Activated naive CD8-positive, alpha-beta T cell (primary cell): ENCODE data around the gene ARMC5.
"Not testable (repeated sequence)": the region's sequence is repeated elsewhere in the genome, so short reads cannot be mapped to it uniquely, and the experiment has no call there.

Source experiments
- H3K27ac Mint-ChIP-seq: one replicate; pipeline ENCODE4 v1.8.0; 2021; ENCODE audit warnings: mixed read lengths
- H3K27me3 Mint-ChIP-seq: one replicate; pipeline ENCODE4 v1.8.0; 2021; ENCODE audit warnings: mixed read lengths
- H3K36me3 Mint-ChIP-seq: one replicate; pipeline ENCODE4 v1.8.0; 2021; ENCODE audit warnings: mixed read lengths
- H3K4me1 Mint-ChIP-seq: one replicate; pipeline ENCODE4 v1.8.0; 2021; ENCODE audit warnings: low read depth, mixed read lengths
- H3K4me3 Mint-ChIP-seq: one replicate; pipeline ENCODE4 v1.8.0; 2021; ENCODE audit warnings: mild to moderate bottlenecking, mixed read lengths
- H3K9me3 Mint-ChIP-seq: one replicate; pipeline ENCODE4 v1.8.0; 2021; ENCODE audit warnings: low read depth, mixed read lengths

ARMC5 gene

GRCh38 chr16:31458844-31459686, at the start of gene ARMC5:
Gene ARMC5 (plus strand): TSS chr16:31459501. CDS start chr16:31459525, 24 bp downstream.
- Mint-ChIP-seq H3K9me3 (no peaks in the 10 kb centered on the region), H3K4me1 (peaks cover 42% of the 10 kb centered on the region)

GRCh38 chr16:31410082-31410481, 49.2 kb upstream of the ARMC5 start:
- H3K27ac Mint-ChIP-seq = no peak overlapping the region
- no peaks in the 10 kb centered on the region for H3K9me3 Mint-ChIP-seq
- no peak overlapping the region for H3K4me3 Mint-ChIP-seq
- H3K27me3 Mint-ChIP-seq = no peaks in the 10 kb centered on the region
- no peaks in the 10 kb centered on the region for H3K36me3 Mint-ChIP-seq
- peaks cover under 1% of the 10 kb centered on the region for H3K4me1 Mint-ChIP-seq

More at GRCh38 chr16:31458844-31459686, at the start of gene ARMC5:
- Mint-ChIP-seq H3K4me3 (peak within 1 kb of the TSS; percentile 95), H3K27me3 (no peaks in the 10 kb centered on the region), H3K27ac (peak within 1 kb of the TSS; percentile 94), H3K36me3 (peaks cover 6% of the 10 kb centered on the region)

GRCh38 chr16:31411024-31411844, 48.1 kb upstream of the ARMC5 start:
- Mint-ChIP-seq H3K27me3 (no peaks in the 10 kb centered on the region), H3K9me3 (no peaks in the 10 kb centered on the region), H3K36me3 (no peaks in the 10 kb centered on the region), H3K4me1 (peaks cover 3% of the 10 kb centered on the region), H3K4me3 (no peak overlapping the region), H3K27ac (no peak overlapping the region)

GRCh38 chr16:31412750-31413149, 46.6 kb upstream of the ARMC5 start:
- Mint-ChIP-seq H3K27ac (no peak overlapping the region), H3K36me3 (no peaks in the 10 kb centered on the region), H3K4me1 (peaks cover 3% of the 10 kb centered on the region), H3K27me3 (no peaks in the 10 kb centered on the region), H3K4me3 (no peak overlapping the region), H3K9me3 (no peaks in the 10 kb centered on the region)

- H3K36me3 Mint-ChIP-seq = no peaks in the 10 kb centered on the region
- H3K27me3 Mint-ChIP-seq = peaks cover 3% of the 10 kb centered on the region
- H3K9me3 Mint-ChIP-seq = no peaks in the 10 kb centered on the region
- no peak overlapping the region for H3K4me3 Mint-ChIP-seq
- no peak overlapping the region for H3K27ac Mint-ChIP-seq
- peaks cover 3% of the 10 kb centered on the region for H3K4me1 Mint-ChIP-seq
Observed at GRCh38 chr16:31413381-31413780, 45.9 kb upstream of the ARMC5 start.

- no peak overlapping the region for H3K4me3 Mint-ChIP-seq
- no peaks in the 10 kb centered on the region for H3K36me3 Mint-ChIP-seq
- H3K9me3 Mint-ChIP-seq = no peaks in the 10 kb centered on the region
- H3K4me1 Mint-ChIP-seq = peaks cover 3% of the 10 kb centered on the region
- peaks cover 3% of the 10 kb centered on the region for H3K27me3 Mint-ChIP-seq
- H3K27ac Mint-ChIP-seq = no peak overlapping the region
Observed at GRCh38 chr16:31413943-31414342, 45.4 kb upstream of the ARMC5 start.

GRCh38 chr16:31414706-31415105, 44.6 kb upstream of the ARMC5 start:
- no peak overlapping the region for H3K27ac Mint-ChIP-seq
- H3K4me1 Mint-ChIP-seq = peaks cover 3% of the 10 kb centered on the region
- H3K27me3 Mint-ChIP-seq = peaks cover 3% of the 10 kb centered on the region
- H3K9me3 Mint-ChIP-seq = no peaks in the 10 kb centered on the region
- no peak overlapping the region for H3K4me3 Mint-ChIP-seq
- no peaks in the 10 kb centered on the region for H3K36me3 Mint-ChIP-seq

- Mint-ChIP-seq H3K27ac (no peak overlapping the region), H3K9me3 (no peaks in the 10 kb centered on the region), H3K36me3 (no peaks in the 10 kb centered on the region), H3K4me3 (no peak overlapping the region), H3K4me1 (peaks cover 7% of the 10 kb centered on the region), H3K27me3 (peaks cover 5% of the 10 kb centered on the region)
Observed at GRCh38 chr16:31416371-31416770, 42.9 kb upstream of the ARMC5 start.

- H3K36me3 Mint-ChIP-seq, H3K4me3 Mint-ChIP-seq, H3K27ac Mint-ChIP-seq, H3K27me3 Mint-ChIP-seq, H3K9me3 Mint-ChIP-seq: not testable (repeated sequence)
- peaks cover 11% of the 10 kb centered on the region for H3K4me1 Mint-ChIP-seq
Observed at GRCh38 chr16:31417036-31417435, 42.3 kb upstream of the ARMC5 start.

- Mint-ChIP-seq H3K27ac (no peak overlapping the region), H3K27me3 (peaks cover 5% of the 10 kb centered on the region), H3K4me3 (no peak overlapping the region), H3K9me3 (no peaks in the 10 kb centered on the region), H3K36me3 (no peaks in the 10 kb centered on the region), H3K4me1 (peaks cover 14% of the 10 kb centered on the region)
Observed at GRCh38 chr16:31417916-31418315, 41.4 kb upstream of the ARMC5 start.

GRCh38 chr16:31420037-31420436, 39.3 kb upstream of the ARMC5 start:
- H3K36me3 Mint-ChIP-seq = no peaks in the 10 kb centered on the region
- no peaks in the 10 kb centered on the region for H3K9me3 Mint-ChIP-seq
- no peak overlapping the region for H3K4me3 Mint-ChIP-seq
- peaks cover 5% of the 10 kb centered on the region for H3K27me3 Mint-ChIP-seq
- H3K27ac Mint-ChIP-seq = no peak overlapping the region
- peaks cover 14% of the 10 kb centered on the region for H3K4me1 Mint-ChIP-seq

- Mint-ChIP-seq H3K9me3 (no peaks in the 10 kb centered on the region), H3K4me3 (no peak overlapping the region), H3K27ac (no peak overlapping the region), H3K4me1 (peaks cover 11% of the 10 kb centered on the region), H3K36me3 (no peaks in the 10 kb centered on the region), H3K27me3 (peaks cover 5% of the 10 kb centered on the region)
Observed at GRCh38 chr16:31421587-31421986, 37.7 kb upstream of the ARMC5 start.

GRCh38 chr16:31423241-31423640, 36.1 kb upstream of the ARMC5 start:
- Mint-ChIP-seq H3K9me3 (no peaks in the 10 kb centered on the region), H3K27me3 (peaks cover 2% of the 10 kb centered on the region), H3K4me1 (peaks cover 15% of the 10 kb centered on the region), H3K36me3 (no peaks in the 10 kb centered on the region), H3K27ac (no peak overlapping the region), H3K4me3 (no peak overlapping the region)

- H3K4me1 Mint-ChIP-seq = peaks cover 15% of the 10 kb centered on the region
- H3K9me3 Mint-ChIP-seq = no peaks in the 10 kb centered on the region
- no peaks in the 10 kb centered on the region for H3K36me3 Mint-ChIP-seq
- no peak overlapping the region for H3K27ac Mint-ChIP-seq
- no peak overlapping the region for H3K4me3 Mint-ChIP-seq
- peaks cover 2% of the 10 kb centered on the region for H3K27me3 Mint-ChIP-seq
Observed at GRCh38 chr16:31423801-31424200, 35.5 kb upstream of the ARMC5 start.
